HUES48 (cell line): Measurements from ENCODE around the gene TCF25.
"Not testable (repeated sequence)": the region's sequence is repeated elsewhere in the genome, so short reads cannot be mapped to it uniquely, and the experiment has no call there.

Experiments used
- H3K27ac ChIP-seq: one replicate; pipeline ENCODE4 v1.7.0; 2013; ENCODE audit warnings: low read depth, low read length, inconsistent platforms
- H3K27me3 ChIP-seq: 2 replicates; pipeline ENCODE4 v1.6.1; 2013; ENCODE audit warnings: mild to moderate bottlenecking, low read length; ENCODE audit not compliant: control insufficient read depth, insufficient read depth
- H3K36me3 ChIP-seq: 2 replicates; pipeline ENCODE4 v1.6.1; 2013; ENCODE audit warnings: low read length; ENCODE audit not compliant: control insufficient read depth, insufficient read depth
- H3K4me1 ChIP-seq: 2 replicates; pipeline ENCODE4 v1.6.1; 2013; ENCODE audit warnings: mild to moderate bottlenecking, low read length; ENCODE audit not compliant: control insufficient read depth, insufficient read depth
- H3K4me3 ChIP-seq: 2 replicates; pipeline ENCODE4 v1.5.1; 2013; ENCODE audit warnings: mild to moderate bottlenecking, low read depth, low read length
- H3K9ac ChIP-seq: 2 replicates; pipeline ENCODE4 v1.6.1; 2013; ENCODE audit warnings: mild to moderate bottlenecking, low read depth, low read length, moderate library complexity
- H3K9me3 ChIP-seq: 2 replicates; pipeline ENCODE4 v1.6.1; 2013; ENCODE audit warnings: low read length; ENCODE audit not compliant: control insufficient read depth, insufficient read depth

The TCF25 gene

GRCh38 chr16:89922884-89923639, 49.7 kb downstream of the TCF25 start, which contains the start of gene TUBB3:
TUBB3 (plus strand) TSS chr16:89923342; CDS start chr16:89923402, 60 bp downstream.
- peaks cover 6% of the 10 kb centered on the region for H3K4me1 ChIP-seq
- H3K9ac ChIP-seq = peak within 1 kb of the TSS; percentile 50; the same call in 1 of the 2 replicates
- peak within 1 kb of the TSS; percentile 91 for H3K27ac ChIP-seq
- H3K36me3 ChIP-seq = no peaks in the 10 kb centered on the region; the same call in 1 of the 2 replicates
- H3K27me3 ChIP-seq = peaks cover 29% of the 10 kb centered on the region
- H3K9me3 ChIP-seq = no peaks in the 10 kb centered on the region
- H3K4me3 ChIP-seq = peak within 1 kb of the TSS; percentile 76

- Histone ChIP-seq H3K36me3 (no peaks in the 10 kb centered on the region; the same call in 1 of the 2 replicates), H3K27ac (peak overlapping the region; percentile 2), H3K9me3 (no peaks in the 10 kb centered on the region), H3K9ac (no peak overlapping the region), H3K4me1 (peaks cover 6% of the 10 kb centered on the region), H3K4me3 (peak overlapping the region; percentile 76), H3K27me3 (peaks cover 27% of the 10 kb centered on the region)
Observed at GRCh38 chr16:89923640-89924296, 50.4 kb downstream of the TCF25 start.

GRCh38 chr16:89924297-89924924, 51.0 kb downstream of the TCF25 start:
- peaks cover 6% of the 10 kb centered on the region; the same call in 1 of the 2 replicates for H3K4me1 ChIP-seq
- H3K9me3 ChIP-seq = no peaks in the 10 kb centered on the region
- peaks cover 6% of the 10 kb centered on the region; the same call in 1 of the 2 replicates for H3K36me3 ChIP-seq
- H3K27ac ChIP-seq = no peak overlapping the region
- peak overlapping the region; percentile 76 for H3K4me3 ChIP-seq
- peaks cover 21% of the 10 kb centered on the region for H3K27me3 ChIP-seq
- no peak overlapping the region for H3K9ac ChIP-seq

GRCh38 chr16:89924925-89925307, 51.5 kb downstream of the TCF25 start:
- Histone ChIP-seq H3K9me3 (no peaks in the 10 kb centered on the region), H3K4me3 (peak overlapping the region; percentile 76), H3K27ac (no peak overlapping the region), H3K9ac (no peak overlapping the region), H3K4me1 (peaks cover 6% of the 10 kb centered on the region; the same call in 1 of the 2 replicates), H3K36me3 (peaks cover 8% of the 10 kb centered on the region; the same call in 1 of the 2 replicates), H3K27me3 (peaks cover 16% of the 10 kb centered on the region)

GRCh38 chr16:89925596-89926079, 52.2 kb downstream of the TCF25 start:
- Histone ChIP-seq H3K36me3 (peaks cover 14% of the 10 kb centered on the region; the same call in 1 of the 2 replicates), H3K9ac (no peak overlapping the region), H3K27me3 (peaks cover 9% of the 10 kb centered on the region), H3K4me1 (peaks cover 6% of the 10 kb centered on the region; the same call in 1 of the 2 replicates), H3K27ac (peak overlapping the region; percentile 51), H3K4me3 (peak overlapping the region; percentile 76), H3K9me3 (no peaks in the 10 kb centered on the region)

- no peaks in the 10 kb centered on the region for H3K4me1 ChIP-seq
- no peak overlapping the region for H3K27ac ChIP-seq
- no peaks in the 10 kb centered on the region for H3K27me3 ChIP-seq
- H3K9me3 ChIP-seq = no peaks in the 10 kb centered on the region
- peaks cover 66% of the 10 kb centered on the region for H3K36me3 ChIP-seq
- H3K4me3 ChIP-seq = no peak overlapping the region
- H3K9ac ChIP-seq = no peak overlapping the region
Observed at GRCh38 chr16:89931305-89931896, 58.0 kb downstream of the TCF25 start.

GRCh38 chr16:89931964-89932363, 58.6 kb downstream of the TCF25 start:
- H3K9me3 ChIP-seq = no peaks in the 10 kb centered on the region
- H3K27me3 ChIP-seq = no peaks in the 10 kb centered on the region
- no peak overlapping the region for H3K4me3 ChIP-seq
- H3K36me3 ChIP-seq = peaks cover 68% of the 10 kb centered on the region
- no peak overlapping the region for H3K27ac ChIP-seq
- H3K9ac ChIP-seq = no peak overlapping the region
- no peaks in the 10 kb centered on the region for H3K4me1 ChIP-seq

GRCh38 chr16:89934019-89934418, 60.6 kb downstream of the TCF25 start:
- H3K36me3 ChIP-seq = peaks cover 66% of the 10 kb centered on the region
- not testable (repeated sequence) for H3K27me3 ChIP-seq

GRCh38 chr16:89934611-89935553, 61.5 kb downstream of the TCF25 start:
- no peak overlapping the region for H3K9ac ChIP-seq
- no peak overlapping the region for H3K27ac ChIP-seq
- no peak overlapping the region for H3K4me3 ChIP-seq
- no peaks in the 10 kb centered on the region for H3K27me3 ChIP-seq
- H3K9me3 ChIP-seq = no peaks in the 10 kb centered on the region
- H3K36me3 ChIP-seq = peaks cover 60% of the 10 kb centered on the region
- H3K4me1 ChIP-seq = no peaks in the 10 kb centered on the region

More at GRCh38 chr16:89934019-89934418, 60.6 kb downstream of the TCF25 start:
- not testable (repeated sequence) for H3K4me3 ChIP-seq, H3K4me1 ChIP-seq, H3K9me3 ChIP-seq, H3K27ac ChIP-seq, H3K9ac ChIP-seq

- not testable (repeated sequence) for H3K4me1 ChIP-seq, H3K9me3 ChIP-seq, H3K27ac ChIP-seq, H3K9ac ChIP-seq, H3K4me3 ChIP-seq, H3K27me3 ChIP-seq
- H3K36me3 ChIP-seq = peaks cover 54% of the 10 kb centered on the region
Observed at GRCh38 chr16:89935620-89936019, 62.2 kb downstream of the TCF25 start.
